Measurements from ENCODE around the gene UGT2B11.
"Not testable (repeated sequence)": the region's sequence is repeated elsewhere in the genome, so short reads cannot be mapped to it uniquely, and the experiment has no call there.

UGT2B11 gene

DNA sequence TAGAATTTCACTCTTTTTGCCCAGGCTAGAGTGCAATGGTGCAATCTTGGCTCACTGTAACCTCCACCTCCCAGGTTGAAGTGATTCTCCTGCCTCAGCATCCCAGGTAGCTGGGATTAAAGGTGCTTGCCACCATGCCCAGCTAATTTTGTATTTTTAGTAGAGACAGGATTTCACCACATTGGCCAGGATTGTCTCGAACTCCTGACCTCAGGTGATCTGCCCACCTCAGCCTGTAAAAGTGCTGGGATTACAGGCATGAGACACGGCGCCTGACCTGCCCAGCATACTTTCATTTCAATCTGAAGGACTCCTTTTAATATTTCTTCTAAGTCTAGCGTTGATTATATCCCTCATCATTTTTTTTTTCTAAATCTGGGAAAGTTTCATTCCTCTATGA lies 45.4 kb downstream of the UGT2B11 start:
- DNase-seq, result not testable (repeated sequence)

DNA sequence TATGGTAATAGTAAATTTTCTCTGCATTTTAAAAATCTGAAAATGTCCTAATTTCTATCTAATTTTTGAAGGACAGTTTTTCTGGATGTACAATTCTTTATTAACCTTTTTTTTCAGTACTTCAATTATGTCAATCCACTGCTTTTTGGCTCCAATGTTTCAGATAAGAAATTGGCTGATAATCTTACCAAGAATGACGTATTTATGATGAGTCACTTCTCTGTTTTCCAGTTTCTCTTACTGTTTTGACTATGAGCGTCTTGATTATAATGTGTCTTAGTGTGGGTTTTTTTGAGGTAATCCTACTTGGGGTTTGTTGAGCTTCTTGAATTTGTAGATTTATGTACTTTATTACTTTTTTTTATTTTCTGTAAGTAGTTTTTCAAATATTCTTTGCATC lies 47.2 kb downstream of the UGT2B11 start:
- no peak for DNase-seq

DNA sequence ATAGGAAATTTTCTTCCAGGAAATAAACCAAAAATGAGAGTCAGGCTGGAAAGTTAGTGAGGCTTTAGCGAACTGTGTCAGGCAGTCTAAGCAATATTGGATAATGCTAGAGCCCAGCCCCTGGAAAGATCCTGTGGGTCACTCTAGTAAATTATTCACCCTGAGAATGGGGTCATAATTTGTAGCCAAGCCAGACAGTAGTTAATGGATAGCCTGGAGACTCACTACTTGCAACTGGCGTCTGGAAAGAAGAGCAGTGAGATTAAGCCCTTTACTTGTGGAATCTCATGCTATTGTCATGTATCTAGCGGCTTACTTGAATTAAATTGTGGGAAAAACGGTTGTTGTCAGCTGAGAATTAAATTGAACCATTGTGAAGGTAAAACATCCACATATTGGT lies 48.2 kb downstream of the UGT2B11 start:
- DNase-seq, result not testable (repeated sequence)

DNA sequence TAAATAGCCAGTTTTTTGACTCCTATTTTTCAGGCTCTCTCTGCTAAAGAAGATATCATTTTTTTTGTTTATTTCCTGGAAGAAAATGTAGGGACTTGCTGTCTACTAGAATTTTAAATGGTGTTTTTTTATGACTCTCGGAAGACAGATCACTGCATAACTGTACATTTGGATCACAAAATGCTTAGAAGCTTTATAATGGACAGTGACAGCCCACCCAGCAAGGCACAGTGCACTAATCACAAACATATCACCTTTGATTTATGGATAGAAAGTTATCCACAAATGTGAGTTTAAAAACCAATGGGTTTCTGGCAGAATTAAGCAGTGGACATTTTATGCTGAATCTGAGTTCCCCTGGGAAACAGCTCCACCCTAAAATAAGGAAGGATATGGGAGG lies 48.8 kb downstream of the UGT2B11 start:
- DNase-seq, result not testable (repeated sequence)

DNA sequence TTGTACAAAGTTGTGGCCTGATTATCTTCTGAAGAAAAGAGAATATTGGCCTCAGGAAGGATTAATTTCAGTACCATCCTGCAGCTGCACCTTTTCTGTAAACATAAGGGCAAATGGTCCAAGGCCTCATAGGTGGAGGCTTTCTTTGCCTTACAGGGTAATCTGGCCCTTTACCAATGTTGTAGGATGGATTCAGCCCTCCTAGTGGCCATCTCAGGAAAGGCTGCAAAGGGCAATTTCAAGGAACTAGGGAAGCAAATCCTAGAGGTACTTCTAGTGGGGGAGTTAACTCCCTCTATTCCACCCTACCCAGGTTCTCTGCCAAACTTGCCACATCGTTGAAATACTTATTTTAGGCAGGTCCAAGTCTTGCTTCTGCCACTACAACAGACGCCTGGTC lies 57.6 kb downstream of the UGT2B11 start:
- DNase-seq, result no peak

DNA sequence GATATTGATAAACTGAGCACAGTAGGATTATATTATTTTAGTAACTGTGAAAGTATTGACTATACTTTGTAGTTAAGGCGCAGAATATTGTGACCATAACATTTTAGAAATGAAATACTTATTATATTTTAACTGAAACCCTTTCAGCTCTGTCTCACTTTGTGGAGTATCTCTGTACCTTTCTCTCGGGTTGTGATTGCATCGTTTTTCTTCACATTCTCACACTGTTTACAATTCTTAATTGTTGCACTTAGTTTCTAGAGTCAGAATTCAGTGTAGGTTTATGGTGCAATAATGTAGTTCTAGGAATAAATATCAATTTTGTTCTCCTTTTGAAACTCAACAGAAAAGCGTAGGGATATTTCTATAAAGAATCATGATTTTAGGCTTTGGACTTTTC lies 60.5 kb downstream of the UGT2B11 start:
- DNase-seq, result no peak

All from T-helper 2 cell (primary cell).